Loucy (cell line): ENCODE measurements around the gene SEC14L2.

ENCODE experiments used
- H2AFZ ChIP-seq: fragments of 200-600 bp; sonication (generic); 2 replicates; pipeline ENCODE4 v1.6.0; 2016; ENCODE audit warnings: antibody characterized with exemption, mild to moderate bottlenecking, low read length, moderate library complexity
- H3F3A ChIP-seq: fragments of 200-600 bp; 2 replicates; pipeline ENCODE4 v1.6.0; 2016; ENCODE audit warnings: antibody characterized with exemption, low read depth, mild to moderate bottlenecking
- H3K27me3 ChIP-seq: fragments of 200-600 bp; sonication (generic); 2 replicates; pipeline ENCODE4 v1.6.1; 2014; ENCODE audit warnings: low read length, mild to moderate bottlenecking; ENCODE audit not compliant: insufficient read depth, poor library complexity, severe bottlenecking
- H3K36me3 ChIP-seq: fragments of 200-600 bp; sonication (generic); 2 replicates; pipeline ENCODE4 v1.6.1; 2016; ENCODE audit warnings: low read length; ENCODE audit not compliant: insufficient read depth
- H3K4me1 ChIP-seq: fragments of 200-600 bp; sonication (generic); 2 replicates; pipeline ENCODE4 v1.5.1; 2014; ENCODE audit warnings: low read length, mild to moderate bottlenecking; ENCODE audit not compliant: insufficient read depth, poor library complexity, severe bottlenecking
- H3K4me2 ChIP-seq: fragments of 200-600 bp; sonication (generic); 2 replicates; pipeline ENCODE4 v1.6.0; 2014; ENCODE audit warnings: antibody characterized with exemption, low read length, low read depth, mild to moderate bottlenecking; ENCODE audit not compliant: poor library complexity, severe bottlenecking
- H3K4me3 ChIP-seq: fragments of 200-600 bp; sonication (generic); 2 replicates; pipeline ENCODE4 v1.5.1; 2014; ENCODE audit warnings: low read length, mild to moderate bottlenecking, mixed read lengths; ENCODE audit not compliant: poor library complexity, severe bottlenecking
- H3K79me2 ChIP-seq: fragments of 200-600 bp; sonication (generic); 2 replicates; pipeline ENCODE4 v1.6.1; 2014; ENCODE audit warnings: low read length; ENCODE audit not compliant: insufficient read depth
- H3K9ac ChIP-seq: fragments of 200-600 bp; sonication (generic); 2 replicates; pipeline ENCODE4 v1.6.0; 2014; ENCODE audit warnings: mild to moderate bottlenecking, low read depth, low read length, moderate library complexity; ENCODE audit not compliant: poor library complexity, severe bottlenecking
- H3K9me2 ChIP-seq: fragments of 200-600 bp; sonication (generic); replicated peaks from 2 replicates; pipeline ENCODE4 v1.6.1; 2016; ENCODE audit warnings: low read depth, low read length, mixed read lengths
- H3K9me3 ChIP-seq: fragments of 200-600 bp; sonication (generic); 2 replicates; pipeline ENCODE4 v1.6.1; 2014; ENCODE audit warnings: mild to moderate bottlenecking, antibody characterized with exemption, low read length, low read depth; ENCODE audit not compliant: insufficient read depth
- H4K20me1 ChIP-seq: fragments of 200-600 bp; sonication (generic); 2 replicates; pipeline ENCODE4 v1.6.0; 2014; ENCODE audit warnings: antibody characterized with exemption, low read length, mild to moderate bottlenecking; ENCODE audit not compliant: insufficient read depth, poor library complexity, severe bottlenecking
- EZH2phosphoT487 ChIP-seq: fragments of 200-600 bp; IDR thresholded peaks from 2 replicates; pipeline ENCODE4 v1.6.1; 2018; ENCODE audit warnings: antibody characterized with exemption, mild to moderate bottlenecking, moderate library complexity, borderline replicate concordance
- TF ChIP-seq, protein P1 (sequence below): fragments of 200-600 bp; sonication (generic); conservative IDR thresholded peaks from 2 replicates; pipeline ENCODE4 v1.5.1; 2014; ENCODE audit warnings: mild to moderate bottlenecking, antibody characterized with exemption, low read length

The SEC14L2 gene

DNA sequence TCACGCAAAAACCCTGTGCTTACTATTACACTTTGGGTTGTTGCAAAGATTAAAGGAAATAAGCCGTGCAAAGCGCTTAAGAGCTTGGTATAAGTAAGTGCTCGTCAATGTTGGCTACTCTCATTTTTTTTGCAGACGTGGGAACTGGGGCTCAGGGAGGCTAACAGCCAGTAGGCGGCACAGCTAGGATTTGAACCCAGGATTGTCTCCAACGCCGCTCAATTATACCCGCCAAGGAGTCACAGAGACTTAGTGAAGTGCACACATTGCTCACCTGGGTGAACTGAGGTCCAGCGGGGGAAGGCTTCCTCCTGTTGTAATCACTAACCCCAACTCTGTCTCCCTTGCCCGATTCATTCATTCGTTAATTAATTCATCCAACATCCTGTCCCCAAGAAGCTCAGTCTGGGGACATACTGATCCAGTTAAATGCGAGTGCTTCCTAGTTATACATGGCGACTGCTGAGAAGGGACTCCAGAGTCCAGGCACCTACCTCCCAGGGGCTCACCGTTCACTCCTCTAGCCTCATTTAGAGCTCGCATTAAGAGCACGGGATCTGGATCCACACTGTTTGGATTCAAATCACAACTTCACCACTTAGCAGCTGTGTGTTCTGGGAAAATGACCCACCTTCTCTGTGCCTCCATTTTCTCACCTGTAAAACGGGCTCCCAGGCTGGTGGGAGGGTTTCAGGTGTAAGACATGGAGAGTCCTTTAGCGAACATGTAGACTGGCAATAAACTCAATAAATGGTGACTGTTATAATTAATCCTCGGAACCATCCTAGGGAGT, 27.9 kb downstream of the SEC14L2 start:
- Histone ChIP-seq H3K79me2 (peaks cover 64% of the 10 kb centered on the region), H2AFZ (peak overlapping the region; percentile 86), H3K9me3 (no peaks in the 10 kb centered on the region), H3F3A (0 out of 2 replicates have a peak, but pooled peaks cover 4% of the 10 kb centered on the region), H3K27me3 (no peaks in the 10 kb centered on the region), H3K9ac (peak overlapping the region; percentile 77), H3K36me3 (peaks cover 17% of the 10 kb centered on the region; the same call in 1 of the 2 replicates), H3K4me2 (peak overlapping the region; percentile 83), H3K9me2 (no peaks in the 10 kb centered on the region), H3K4me1 (peaks cover 53% of the 10 kb centered on the region), H4K20me1 (peaks cover 16% of the 10 kb centered on the region), H3K4me3 (peak overlapping the region; percentile 90)
- TF ChIP-seq, protein P1, sequence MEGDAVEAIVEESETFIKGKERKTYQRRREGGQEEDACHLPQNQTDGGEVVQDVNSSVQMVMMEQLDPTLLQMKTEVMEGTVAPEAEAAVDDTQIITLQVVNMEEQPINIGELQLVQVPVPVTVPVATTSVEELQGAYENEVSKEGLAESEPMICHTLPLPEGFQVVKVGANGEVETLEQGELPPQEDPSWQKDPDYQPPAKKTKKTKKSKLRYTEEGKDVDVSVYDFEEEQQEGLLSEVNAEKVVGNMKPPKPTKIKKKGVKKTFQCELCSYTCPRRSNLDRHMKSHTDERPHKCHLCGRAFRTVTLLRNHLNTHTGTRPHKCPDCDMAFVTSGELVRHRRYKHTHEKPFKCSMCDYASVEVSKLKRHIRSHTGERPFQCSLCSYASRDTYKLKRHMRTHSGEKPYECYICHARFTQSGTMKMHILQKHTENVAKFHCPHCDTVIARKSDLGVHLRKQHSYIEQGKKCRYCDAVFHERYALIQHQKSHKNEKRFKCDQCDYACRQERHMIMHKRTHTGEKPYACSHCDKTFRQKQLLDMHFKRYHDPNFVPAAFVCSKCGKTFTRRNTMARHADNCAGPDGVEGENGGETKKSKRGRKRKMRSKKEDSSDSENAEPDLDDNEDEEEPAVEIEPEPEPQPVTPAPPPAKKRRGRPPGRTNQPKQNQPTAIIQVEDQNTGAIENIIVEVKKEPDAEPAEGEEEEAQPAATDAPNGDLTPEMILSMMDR: no peak
- no peak for TF ChIP-seq EZH2phosphoT487

DNA sequence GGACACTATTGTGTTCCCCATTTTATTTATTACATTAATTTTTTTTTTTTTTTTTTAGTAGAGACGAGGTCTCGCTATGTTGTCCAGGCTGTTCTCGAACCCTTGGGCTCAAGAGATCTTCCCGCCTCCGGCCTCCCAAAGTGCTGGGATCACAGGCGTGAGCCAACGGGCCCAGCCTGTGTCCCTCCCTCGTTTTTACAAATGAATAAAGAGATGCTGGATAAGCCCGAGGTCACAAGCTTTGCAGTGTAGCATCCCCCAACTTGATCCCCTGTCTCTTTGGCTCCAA, 28.5 kb downstream of the SEC14L2 start:
- H3K9me3 ChIP-seq: no peaks in the 10 kb centered on the region
- TF ChIP-seq EZH2phosphoT487: no peak
- TF ChIP-seq, protein P1: no peak
- peaks cover 62% of the 10 kb centered on the region for H3K79me2 ChIP-seq
- no peaks in the 10 kb centered on the region for H3K9me2 ChIP-seq
- H3F3A ChIP-seq: 0 out of 2 replicates have a peak, but pooled peaks cover 4% of the 10 kb centered on the region
- H3K9ac ChIP-seq: peak overlapping the region; percentile 77
- peaks cover 17% of the 10 kb centered on the region; the same call in 1 of the 2 replicates for H3K36me3 ChIP-seq
- H2AFZ ChIP-seq: peak overlapping the region; percentile 83
- H3K4me3 ChIP-seq: peak overlapping the region; percentile 90
- H3K4me2 ChIP-seq: peak overlapping the region; percentile 83
- no peaks in the 10 kb centered on the region for H3K27me3 ChIP-seq
- peaks cover 51% of the 10 kb centered on the region for H3K4me1 ChIP-seq
- H4K20me1 ChIP-seq: peaks cover 16% of the 10 kb centered on the region

DNA sequence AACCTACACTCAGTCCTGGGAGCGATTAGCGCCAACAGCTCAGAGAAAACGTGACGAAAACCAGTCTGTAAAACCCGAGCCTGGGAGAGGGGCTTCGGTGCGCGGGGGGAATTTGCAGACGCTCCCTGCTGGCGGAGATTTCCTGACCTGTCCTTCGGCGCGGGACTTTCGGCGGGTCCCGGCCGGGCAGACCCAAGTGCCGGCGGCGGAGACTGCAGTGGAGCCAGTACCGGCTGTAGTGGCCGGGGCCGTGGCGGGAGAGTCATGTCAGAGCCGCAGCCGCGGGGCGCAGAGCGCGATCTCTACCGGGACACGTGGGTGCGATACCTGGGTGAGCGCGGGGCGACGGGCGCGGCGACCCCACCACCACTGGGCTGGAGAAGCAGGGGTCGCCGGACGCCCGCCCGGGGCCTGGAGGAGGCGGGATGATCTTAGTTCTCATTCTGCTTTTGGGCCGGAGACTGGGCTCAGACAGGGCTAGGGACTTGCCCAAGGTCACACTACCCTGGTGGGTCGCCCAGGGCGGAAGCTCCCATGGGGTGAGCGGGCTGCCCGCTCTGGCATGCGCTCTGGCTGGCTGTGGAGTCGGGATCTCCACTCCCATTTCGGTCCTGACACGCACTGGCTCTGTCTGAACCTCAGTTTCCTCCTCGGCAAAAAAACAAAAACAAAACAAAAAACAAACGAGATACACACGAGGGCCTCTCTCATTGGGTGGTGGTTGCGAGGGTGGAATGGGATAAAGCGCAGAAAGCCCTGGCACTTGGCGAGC, 29.0 kb downstream of the SEC14L2 start, which contains the start of gene MTFP1:
MTFP1 (plus strand) TSS at position 153 of the 772 bp plus-strand sequence; CDS start at position 265, 112 bp downstream.
- Histone ChIP-seq H2AFZ (peak within 1 kb of the TSS; percentile 86), H3K4me3 (peak within 1 kb of the TSS; percentile 90), H3K9me2 (no peaks in the 10 kb centered on the region), H3K4me2 (peak within 1 kb of the TSS; percentile 83), H4K20me1 (peaks cover 16% of the 10 kb centered on the region), H3K9ac (peak within 1 kb of the TSS; percentile 77), H3F3A (0 out of 2 replicates have a peak, but pooled peaks cover 4% of the 10 kb centered on the region), H3K9me3 (no peaks in the 10 kb centered on the region), H3K4me1 (peaks cover 46% of the 10 kb centered on the region), H3K36me3 (peaks cover 17% of the 10 kb centered on the region; the same call in 1 of the 2 replicates), H3K79me2 (peaks cover 58% of the 10 kb centered on the region), H3K27me3 (no peaks in the 10 kb centered on the region)
- TF ChIP-seq EZH2phosphoT487: no peak
- TF ChIP-seq, protein P1: no peak
